Large intestine (tissue), 3 donors: Measurements from ENCODE around the gene IL17A. TPM values are rescaled to one million over a fixed set of nuclear protein-coding genes. Genes with fewer than 3 reads are reported as not detected.

Experiments used
- DNase-seq, 2 donors: peaks; one replicate each; pipeline versions ENCODE4 v3.0.0 to v3.0.0-alpha.2; 2013
- H3K27ac ChIP-seq: one replicate; pipeline ENCODE4 v1.5.1; 2013; ENCODE audit warnings: low read length
- H3K27me3 ChIP-seq: 2 replicates; pipeline ENCODE4 v1.6.1; 2013; ENCODE audit warnings: low read length; ENCODE audit not compliant: control insufficient read depth, insufficient read depth
- H3K36me3 ChIP-seq: 2 replicates; pipeline ENCODE4 v1.6.1; 2013; ENCODE audit warnings: low read length; ENCODE audit not compliant: control insufficient read depth, insufficient read depth
- H3K4me1 ChIP-seq: one replicate; pipeline ENCODE4 v1.6.1; 2013; ENCODE audit warnings: low read length; ENCODE audit not compliant: control insufficient read depth, insufficient read depth
- H3K4me3 ChIP-seq: one replicate; pipeline ENCODE4 v1.5.1; 2013; ENCODE audit warnings: low read length
- H3K9me3 ChIP-seq: one replicate; pipeline ENCODE4 v1.6.1; 2013; ENCODE audit warnings: mild to moderate bottlenecking, low read depth, low read length, moderate library complexity; ENCODE audit not compliant: control insufficient read depth
- WGBS: methylation state at CpG from one replicate; pipeline ENCODE4 v1.1.5; 2013; ENCODE audit warnings: low lambda C conversion rate; ENCODE audit not compliant: insufficient coverage; 5-methylcytosine and 5-hydroxymethylcytosine counted together
- polyA plus RNA-seq: library from polyadenylated mRNA; unstranded; fragments of 120-200 nt; gene quantifications from one replicate; pipeline ENCODE4 v1.2.1, GENCODE V29; 2013

Gene IL17A
- polyA plus RNA-seq, 1 donor: 0.78 TPM

- Histone ChIP-seq H3K36me3 (no peaks in the 10 kb centered on the region), H3K27ac (no peak overlapping the region), H3K4me3 (no peak overlapping the region), H3K27me3 (no peaks in the 10 kb centered on the region), H3K9me3 (no peaks in the 10 kb centered on the region), H3K4me1 (no peaks in the 10 kb centered on the region)
- 83% methylated on average over 1 of the region's 2 CpGs for WGBS
- DNase-seq: no peak
These were observed 36.2 kb upstream of the IL17A start for GRCh38 chr6:52149949-52150348.

- Histone ChIP-seq H3K4me3 (no peak overlapping the region), H3K27ac (no peak overlapping the region), H3K27me3 (no peaks in the 10 kb centered on the region), H3K4me1 (no peaks in the 10 kb centered on the region), H3K36me3 (no peaks in the 10 kb centered on the region), H3K9me3 (no peaks in the 10 kb centered on the region)
- no peak for DNase-seq
These were observed 34.1 kb upstream of the IL17A start for GRCh38 chr6:52152070-52152423.

- peak in 1 of 2 donors; percentile 20 for DNase-seq
- no peaks in the 10 kb centered on the region for H3K9me3 ChIP-seq
- H3K27me3 ChIP-seq: no peaks in the 10 kb centered on the region
- no peak overlapping the region for H3K27ac ChIP-seq
- H3K36me3 ChIP-seq: no peaks in the 10 kb centered on the region
- 52% methylated on average over 4 of the region's 7 CpGs for WGBS
- no peak overlapping the region for H3K4me3 ChIP-seq
- H3K4me1 ChIP-seq: no peaks in the 10 kb centered on the region
These were observed 33.4 kb upstream of the IL17A start for GRCh38 chr6:52152711-52153160.

- no CpG with 5 or more reads among the region's 3 CpGs for WGBS
- H3K27ac ChIP-seq: no peak overlapping the region
- no peaks in the 10 kb centered on the region for H3K36me3 ChIP-seq
- no peak overlapping the region for H3K4me3 ChIP-seq
- no peaks in the 10 kb centered on the region for H3K4me1 ChIP-seq
- DNase-seq: no peak
- H3K27me3 ChIP-seq: no peaks in the 10 kb centered on the region
- H3K9me3 ChIP-seq: no peaks in the 10 kb centered on the region
These were observed 31.8 kb upstream of the IL17A start for GRCh38 chr6:52154381-52154780.

GRCh38 chr6:52155791-52156576 is 30.2 kb upstream of the IL17A start:
- Histone ChIP-seq H3K27me3 (no peaks in the 10 kb centered on the region), H3K27ac (no peak overlapping the region), H3K36me3 (no peaks in the 10 kb centered on the region), H3K9me3 (no peaks in the 10 kb centered on the region), H3K4me3 (no peak overlapping the region), H3K4me1 (no peaks in the 10 kb centered on the region)
- no peak for DNase-seq
- WGBS: 97% methylated on average over 3 of the region's 7 CpGs

GRCh38 chr6:52157301-52157941 is 28.8 kb upstream of the IL17A start:
- no peak for DNase-seq
- H3K36me3 ChIP-seq: no peaks in the 10 kb centered on the region
- no peaks in the 10 kb centered on the region for H3K4me1 ChIP-seq
- H3K4me3 ChIP-seq: no peak overlapping the region
- no peaks in the 10 kb centered on the region for H3K9me3 ChIP-seq
- H3K27ac ChIP-seq: no peak overlapping the region
- WGBS: no CpG with 5 or more reads among the region's 7 CpGs
- no peaks in the 10 kb centered on the region for H3K27me3 ChIP-seq

GRCh38 chr6:52160472-52161104 is 25.6 kb upstream of the IL17A start:
- H3K36me3 ChIP-seq: no peaks in the 10 kb centered on the region
- no peaks in the 10 kb centered on the region for H3K27me3 ChIP-seq
- H3K9me3 ChIP-seq: no peaks in the 10 kb centered on the region
- no peak overlapping the region for H3K4me3 ChIP-seq
- peaks cover 10% of the 10 kb centered on the region for H3K4me1 ChIP-seq
- no peak for DNase-seq
- no CpG with 5 or more reads among the region's 4 CpGs for WGBS
- no peak overlapping the region for H3K27ac ChIP-seq

GRCh38 chr6:52161689-52162438 is 24.3 kb upstream of the IL17A start:
- no peak for DNase-seq
- Histone ChIP-seq H3K36me3 (no peaks in the 10 kb centered on the region), H3K4me1 (peaks cover 14% of the 10 kb centered on the region), H3K27me3 (no peaks in the 10 kb centered on the region), H3K4me3 (no peak overlapping the region), H3K27ac (no peak overlapping the region), H3K9me3 (no peaks in the 10 kb centered on the region)
- 60% methylated on average over 1 of the region's 3 CpGs for WGBS

GRCh38 chr6:52162940-52163908 is 23.0 kb upstream of the IL17A start:
- peak in 1 of 2 donors; percentile 41 for DNase-seq
- Histone ChIP-seq H3K27me3 (no peaks in the 10 kb centered on the region), H3K36me3 (no peaks in the 10 kb centered on the region), H3K9me3 (peaks cover 2% of the 10 kb centered on the region), H3K4me3 (no peak overlapping the region), H3K27ac (peak overlapping the region; percentile 8), H3K4me1 (peaks cover 20% of the 10 kb centered on the region)
- 100% methylated on average over 1 of the region's 4 CpGs for WGBS
